Ishikawa (cell line): ENCODE data around the gene ZNF219.

Source experiments
- CEBPB ChIP-seq: IDR thresholded peaks from 2 replicates; pipeline ENCODE4 v1.6.1; 2012
- CREB1 ChIP-seq: IDR thresholded peaks from 2 replicates; pipeline ENCODE4 v1.6.1; 2012; ENCODE audit warnings: low read depth
- EP300 ChIP-seq: IDR thresholded peaks from 2 replicates; pipeline ENCODE4 v1.6.1; 2012; ENCODE audit warnings: borderline replicate concordance
- FOXM1 ChIP-seq: IDR thresholded peaks from 2 replicates; pipeline ENCODE4 v1.6.1; 2012; ENCODE audit warnings: low read depth, borderline replicate concordance
- NFIC ChIP-seq: IDR thresholded peaks from 2 replicates; pipeline ENCODE4 v1.6.1; 2012
- RAD21 ChIP-seq: IDR thresholded peaks from 2 replicates; pipeline ENCODE4 v1.6.1; 2012; ENCODE audit warnings: low read depth
- TAF1 ChIP-seq: IDR thresholded peaks from 2 replicates; pipeline ENCODE4 v1.6.1; 2012; ENCODE audit warnings: low read depth, mild to moderate bottlenecking
- TCF12 ChIP-seq: IDR thresholded peaks from 2 replicates; pipeline ENCODE4 v1.6.1; 2012; ENCODE audit warnings: low read depth
- TEAD4 ChIP-seq: IDR thresholded peaks from 2 replicates; pipeline ENCODE4 v1.6.1; 2012
- YY1 ChIP-seq: IDR thresholded peaks from 2 replicates; pipeline ENCODE4 v1.6.1; 2012; ENCODE audit warnings: low read depth
- ZBTB7A ChIP-seq: IDR thresholded peaks from 2 replicates; pipeline ENCODE4 v1.6.1; 2012; ENCODE audit warnings: low read depth
- TF ChIP-seq, protein P1 (sequence below): IDR thresholded peaks from 2 replicates; pipeline ENCODE4 v1.6.1; 2012
- TF ChIP-seq, protein P2 (sequence below): IDR thresholded peaks from 2 replicates; pipeline ENCODE4 v1.6.1; 2012

DNA sequence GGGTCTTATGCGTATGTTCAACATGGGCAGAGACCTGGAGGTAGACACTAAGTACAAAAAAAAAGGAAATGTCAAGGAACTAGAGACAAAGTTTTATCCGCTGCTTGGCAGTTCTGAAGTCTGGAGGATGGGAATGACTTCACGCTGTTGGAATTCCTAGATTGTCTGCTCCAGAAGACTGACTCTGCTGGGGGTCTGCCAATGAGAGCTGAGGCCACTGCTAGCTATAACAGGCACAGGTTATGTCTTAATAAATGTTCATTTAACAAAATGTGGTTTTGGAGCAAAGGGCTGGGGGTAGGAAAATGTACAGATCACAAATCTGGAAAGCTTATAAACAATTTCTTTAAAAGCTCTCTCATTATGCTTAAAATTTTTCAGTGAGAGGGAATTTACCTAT, 35.0 kb downstream of the ZNF219 start:
- TF ChIP-seq, protein P1, sequence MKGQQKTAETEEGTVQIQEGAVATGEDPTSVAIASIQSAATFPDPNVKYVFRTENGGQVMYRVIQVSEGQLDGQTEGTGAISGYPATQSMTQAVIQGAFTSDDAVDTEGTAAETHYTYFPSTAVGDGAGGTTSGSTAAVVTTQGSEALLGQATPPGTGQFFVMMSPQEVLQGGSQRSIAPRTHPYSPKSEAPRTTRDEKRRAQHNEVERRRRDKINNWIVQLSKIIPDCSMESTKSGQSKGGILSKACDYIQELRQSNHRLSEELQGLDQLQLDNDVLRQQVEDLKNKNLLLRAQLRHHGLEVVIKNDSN: no peak
- TF ChIP-seq TAF1: no peak
- TF ChIP-seq EP300: no peak
- TF ChIP-seq TCF12: no peak
- no peak for TF ChIP-seq YY1
- TF ChIP-seq NFIC: no peak
- no peak for TF ChIP-seq RAD21
- TF ChIP-seq FOXM1: no peak
- no peak for TF ChIP-seq CEBPB
- no peak for TF ChIP-seq CREB1
- TF ChIP-seq, protein P2, sequence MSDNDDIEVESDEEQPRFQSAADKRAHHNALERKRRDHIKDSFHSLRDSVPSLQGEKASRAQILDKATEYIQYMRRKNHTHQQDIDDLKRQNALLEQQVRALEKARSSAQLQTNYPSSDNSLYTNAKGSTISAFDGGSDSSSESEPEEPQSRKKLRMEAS: no peak
- TF ChIP-seq ZBTB7A: no peak
- peak; percentile 68 for TF ChIP-seq TEAD4
